Urinary bladder (tissue), 4 donors: ENCODE data around the gene FGF6. TPM values are rescaled to one million over a fixed set of nuclear protein-coding genes. Genes with fewer than 3 reads are reported as not detected.

Experiments used
- DNase-seq: peaks from one replicate; pipeline ENCODE4 v3.0.0-alpha.2; 2015; ENCODE audit errors: extremely low spot score
- H3K27ac ChIP-seq: one replicate; pipeline ENCODE4 v1.5.1; 2013; ENCODE audit warnings: low read depth, mild to moderate bottlenecking, moderate library complexity
- H3K36me3 ChIP-seq: one replicate; pipeline ENCODE4 v1.6.1; 2013; ENCODE audit warnings: mild to moderate bottlenecking, moderate library complexity; ENCODE audit not compliant: insufficient read depth
- H3K4me1 ChIP-seq: one replicate; pipeline ENCODE4 v1.6.1; 2013; ENCODE audit warnings: mild to moderate bottlenecking, moderate library complexity; ENCODE audit not compliant: insufficient read depth
- H3K4me3 ChIP-seq: one replicate; pipeline ENCODE4 v1.5.1; 2013; ENCODE audit warnings: low read depth, low read length
- WGBS: extraction: QIAGEN DNeasy Blood & Tissue Kit; methylation state at CpG from one replicate; pipeline ENCODE4 v1.1.7; 2013; 5-methylcytosine and 5-hydroxymethylcytosine counted together
- polyA plus RNA-seq: library from polyadenylated mRNA; stranded (reverse); fragments of 200-250 nt; gene quantifications from one replicate; pipeline ENCODE4 v1.2.3, GENCODE V29; 2013
- total RNA-seq: library from RNA; depleted of rRNA; stranded (reverse); fragments of >200 nt; gene quantifications from one replicate; pipeline ENCODE4 v1.2.3, GENCODE V29; 2014
- donor health status: healthy with polysubstance abuse.
- donor health status: healthy.

Gene FGF6
- total and polyA plus RNA-seq, 2 donors, result 0.16 to 0.74 TPM

DNA sequence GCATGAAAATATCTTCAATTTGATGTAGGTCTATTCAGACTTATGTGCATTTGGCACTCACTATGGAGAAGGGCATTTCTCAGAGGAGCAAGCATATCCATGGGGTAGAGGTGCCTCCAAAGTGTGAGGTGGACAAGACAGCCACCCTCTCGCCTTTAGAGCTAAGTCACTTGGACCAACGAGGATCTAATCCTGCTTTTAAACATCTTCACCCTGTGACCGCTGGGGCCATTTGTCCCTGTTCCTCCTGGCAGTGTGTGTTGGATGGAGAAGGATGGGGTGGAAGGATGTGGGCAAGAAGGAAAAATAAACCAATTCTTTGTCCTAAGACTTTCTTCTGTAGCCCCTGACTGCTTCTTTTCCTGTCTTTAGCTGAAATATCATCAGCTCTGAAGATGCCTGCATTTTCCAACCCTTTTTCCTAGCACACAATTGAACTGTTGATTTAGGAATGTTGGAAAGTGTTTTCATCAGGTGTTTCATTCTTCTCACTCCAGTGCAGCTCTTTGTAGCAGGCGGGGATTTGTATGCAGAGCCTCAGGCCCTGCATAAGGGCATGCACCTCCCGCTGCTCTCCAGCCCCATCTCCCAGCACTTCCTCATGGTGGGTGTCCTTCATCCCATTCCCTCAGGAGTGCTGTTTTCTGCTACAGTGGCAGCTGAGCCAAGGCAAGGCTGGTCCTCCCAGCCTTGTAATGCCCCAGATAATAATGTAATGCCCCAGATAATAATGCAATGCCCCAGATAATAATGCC is 5.3 kb downstream of the FGF6 start:
- H3K4me3 ChIP-seq, result no peak overlapping the region
- no peaks in the 10 kb centered on the region for H3K4me1 ChIP-seq
- WGBS, result 82% methylated on average over 5 of the region's 5 CpGs
- no peaks in the 10 kb centered on the region for H3K36me3 ChIP-seq
- H3K27ac ChIP-seq, result no peak overlapping the region
- no peak for DNase-seq

DNA sequence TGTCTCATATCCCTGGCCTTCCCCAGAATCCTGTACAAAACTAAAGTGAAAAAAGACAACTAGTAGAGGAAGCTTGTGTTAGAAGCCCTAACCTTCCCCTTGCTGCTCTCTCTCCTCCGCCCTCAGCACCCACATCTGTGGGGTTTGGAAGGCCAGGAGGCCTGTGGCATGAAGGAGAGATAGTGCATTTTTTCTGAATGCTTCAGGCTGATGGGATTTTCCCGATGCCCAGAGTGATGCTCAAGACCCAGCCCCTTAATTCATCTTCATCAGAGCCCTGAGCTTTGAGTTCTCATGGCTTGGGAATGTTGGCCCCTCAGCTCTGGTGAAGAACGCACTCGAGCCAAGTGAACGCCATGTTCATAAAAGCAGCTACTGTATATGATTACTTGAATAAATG is 5.9 kb downstream of the FGF6 start:
- H3K27ac ChIP-seq, result no peak overlapping the region
- H3K36me3 ChIP-seq, result no peaks in the 10 kb centered on the region
- H3K4me1 ChIP-seq, result no peaks in the 10 kb centered on the region
- 70% methylated on average over 5 of the region's 5 CpGs for WGBS
- no peak for DNase-seq
- H3K4me3 ChIP-seq, result no peak overlapping the region

DNA sequence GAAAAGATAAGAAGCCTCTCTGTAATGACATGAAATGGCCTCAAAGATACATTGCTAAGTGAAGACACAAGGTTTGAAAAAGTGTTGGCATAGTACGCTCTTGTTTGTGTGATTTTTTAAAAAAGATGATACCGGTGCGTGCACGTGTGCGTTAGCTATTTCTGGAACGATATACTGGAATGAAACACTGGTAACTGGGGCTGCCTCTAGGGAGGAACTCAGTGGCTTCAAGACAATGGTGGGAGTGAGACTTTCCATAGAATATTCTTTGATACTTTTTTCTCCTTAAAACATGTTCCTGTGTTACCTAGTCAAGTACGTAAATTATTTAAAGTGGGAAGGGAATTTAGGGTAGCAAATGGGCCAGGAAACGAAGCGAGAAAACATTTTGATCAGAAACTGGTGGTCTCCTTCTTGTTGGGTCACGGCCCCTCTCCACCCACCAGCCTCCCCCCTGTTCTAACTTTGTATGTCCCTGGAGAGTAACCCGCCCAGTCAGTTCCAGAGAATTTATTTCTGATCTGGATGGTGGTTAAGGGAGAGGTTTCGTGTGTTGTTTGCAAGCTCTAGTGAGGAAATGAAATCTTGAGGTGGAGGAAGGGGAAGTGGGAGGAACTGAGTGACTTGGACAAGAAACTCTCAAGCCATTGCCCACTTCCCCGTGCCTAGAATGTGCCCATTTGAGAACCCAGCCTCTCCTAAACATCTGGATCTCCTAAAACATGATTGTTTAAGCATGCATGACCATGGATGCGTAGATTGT is 6.6 kb downstream of the FGF6 start:
- DNase-seq, result no peak
- H3K4me3 ChIP-seq, result no peak overlapping the region
- WGBS, result 81% methylated on average over 14 of the region's 14 CpGs
- H3K36me3 ChIP-seq, result no peaks in the 10 kb centered on the region
- H3K4me1 ChIP-seq, result no peaks in the 10 kb centered on the region
- no peak overlapping the region for H3K27ac ChIP-seq

DNA sequence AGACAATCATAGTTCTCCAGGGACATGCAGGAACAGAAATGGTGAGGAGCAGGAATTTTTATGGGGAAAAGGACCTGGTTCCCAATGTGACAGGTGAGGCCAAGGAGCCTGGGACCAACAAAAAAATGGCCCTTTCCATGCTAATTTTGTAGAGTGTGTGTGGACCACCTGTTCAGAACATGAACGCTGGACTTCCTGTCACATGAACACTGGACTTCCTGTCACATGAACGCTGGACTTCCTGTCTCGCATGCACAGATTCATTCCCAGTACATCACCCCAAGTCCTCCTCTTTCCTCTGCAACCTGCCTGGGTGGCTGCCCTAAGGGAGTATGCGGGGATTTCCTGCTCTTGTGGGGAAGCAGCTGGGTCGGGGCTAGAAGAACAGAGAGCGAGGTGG is 10.1 kb downstream of the FGF6 start:
- Histone ChIP-seq H3K4me1 (no peaks in the 10 kb centered on the region), H3K4me3 (no peak overlapping the region), H3K36me3 (no peaks in the 10 kb centered on the region), H3K27ac (no peak overlapping the region)
- WGBS, result 85% methylated on average over 6 of the region's 6 CpGs
- DNase-seq, result no peak

DNA sequence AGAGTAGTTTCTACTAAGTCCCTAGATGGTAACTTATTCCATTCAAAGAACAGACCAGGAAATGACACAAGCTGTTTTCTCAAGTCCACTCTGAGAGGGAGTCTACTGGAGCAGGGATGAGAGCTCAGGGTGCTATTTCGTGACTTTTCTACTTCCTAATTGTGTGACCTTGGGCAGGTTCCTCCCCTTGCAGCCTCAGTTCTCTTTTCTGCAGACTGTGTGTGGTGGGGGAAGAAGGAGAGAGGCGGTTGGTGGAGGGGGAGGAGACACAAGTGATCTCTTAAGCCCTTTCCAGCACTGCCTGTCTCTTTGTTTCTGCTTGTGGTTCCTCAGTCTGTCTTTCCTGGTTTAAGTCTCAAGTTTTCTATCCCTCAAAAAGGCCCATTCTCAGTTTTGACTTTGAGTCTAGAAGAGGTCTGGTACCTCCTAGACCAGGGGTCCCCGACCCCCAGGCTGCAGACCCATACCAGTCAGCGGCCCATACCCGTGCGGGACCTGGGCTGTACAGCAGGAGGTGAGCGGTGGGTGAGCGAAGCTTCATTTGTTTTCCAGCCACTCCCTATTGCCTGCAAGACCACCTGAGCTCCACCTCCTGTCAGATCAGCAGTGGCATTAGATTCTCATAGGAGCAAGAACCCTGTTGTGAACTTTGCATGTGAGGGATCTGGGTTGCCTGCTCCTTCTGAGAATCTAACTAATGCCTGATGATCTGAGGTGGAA is 10.7 kb downstream of the FGF6 start:
- no peak overlapping the region for H3K4me3 ChIP-seq
- WGBS, result 90% methylated on average over 8 of the region's 8 CpGs
- no peaks in the 10 kb centered on the region for H3K36me3 ChIP-seq
- H3K4me1 ChIP-seq, result no peaks in the 10 kb centered on the region
- DNase-seq, result no peak
- H3K27ac ChIP-seq, result no peak overlapping the region

DNA sequence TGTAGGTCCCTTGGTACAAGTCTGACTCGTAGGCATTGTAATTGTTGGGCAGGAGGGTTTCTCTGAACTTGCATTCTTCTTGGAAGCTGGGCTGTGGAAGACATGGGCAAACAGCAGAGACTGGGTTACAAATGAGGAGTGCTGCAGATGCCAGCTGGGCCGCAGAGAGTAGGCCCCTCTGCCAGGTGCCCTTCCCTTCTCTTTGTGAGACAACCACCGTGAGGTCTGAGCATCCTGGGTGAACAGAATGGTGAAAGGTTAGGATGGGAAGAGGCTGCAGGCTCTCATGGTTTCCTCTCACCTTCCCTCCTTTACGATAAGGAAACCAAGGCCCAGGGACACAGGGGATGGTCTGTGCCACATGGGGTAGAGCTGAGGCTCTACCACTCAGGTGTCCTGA is 11.3 kb downstream of the FGF6 start:
- no peaks in the 10 kb centered on the region for H3K4me1 ChIP-seq
- no peak overlapping the region for H3K4me3 ChIP-seq
- no peaks in the 10 kb centered on the region for H3K36me3 ChIP-seq
- no peak overlapping the region for H3K27ac ChIP-seq
- WGBS, result 92% methylated on average over 4 of the region's 4 CpGs
- DNase-seq, result no peak

DNA sequence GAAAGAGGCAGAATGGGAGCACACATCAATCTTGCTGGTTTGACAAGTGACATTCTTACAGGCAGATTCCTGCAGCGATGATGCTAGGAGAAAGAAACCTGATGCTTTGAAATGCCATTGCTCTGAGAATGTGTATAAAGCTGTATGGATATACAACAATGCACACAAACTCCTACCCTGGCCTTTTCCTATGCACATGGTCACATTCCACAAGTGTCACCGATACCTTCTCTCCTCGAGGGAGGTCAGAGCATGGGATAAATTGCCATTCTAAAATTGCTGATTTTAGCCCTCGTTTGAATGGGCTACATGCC is 11.9 kb downstream of the FGF6 start:
- H3K4me3 ChIP-seq, result no peak overlapping the region
- no peak overlapping the region for H3K27ac ChIP-seq
- WGBS, result 74% methylated on average over 4 of the region's 4 CpGs
- H3K36me3 ChIP-seq, result no peaks in the 10 kb centered on the region
- DNase-seq, result no peak
- H3K4me1 ChIP-seq, result no peaks in the 10 kb centered on the region

DNA sequence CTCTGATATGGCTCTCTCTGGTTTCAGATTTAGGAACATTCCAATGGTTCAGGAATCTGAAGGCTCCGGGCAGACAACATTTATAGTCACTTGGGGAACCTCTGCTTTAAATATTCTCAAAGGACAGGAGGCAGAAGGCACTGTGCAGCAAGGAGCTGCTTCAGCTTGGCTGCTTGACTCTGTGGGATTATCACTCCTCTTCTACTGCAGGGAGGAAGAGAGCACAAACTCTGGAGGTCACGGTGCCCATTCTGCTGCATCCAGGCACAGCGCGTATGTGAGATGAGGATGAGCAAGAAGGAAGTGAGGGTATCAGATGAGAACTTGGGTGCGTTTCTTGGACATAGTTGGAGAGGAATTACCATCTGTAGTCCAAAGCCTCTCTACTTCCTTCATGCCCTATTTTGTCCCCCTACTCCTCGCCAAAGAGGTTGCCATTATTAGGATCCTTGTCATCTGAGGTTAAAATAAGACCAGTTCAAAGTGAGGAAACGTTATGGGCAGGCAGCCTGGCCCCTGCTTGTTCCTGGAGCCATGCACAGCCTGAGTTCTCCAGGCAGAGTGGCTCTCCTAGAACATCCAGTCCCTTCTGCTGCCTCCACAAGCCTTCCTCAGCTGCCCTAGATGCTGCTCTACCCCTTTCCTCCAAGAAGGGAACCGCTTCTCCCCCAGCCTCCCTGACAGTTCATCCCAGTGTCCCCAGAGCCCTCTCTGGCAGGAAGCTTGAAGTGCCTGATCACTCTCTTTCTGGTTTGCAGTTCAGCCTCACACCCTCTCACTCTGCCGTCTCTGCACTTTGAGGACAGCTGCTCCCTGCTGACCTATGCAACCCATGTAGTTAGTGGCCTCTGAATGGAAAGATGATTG is 12.5 kb downstream of the FGF6 start:
- Histone ChIP-seq H3K27ac (no peak overlapping the region), H3K4me1 (no peaks in the 10 kb centered on the region), H3K4me3 (no peak overlapping the region), H3K36me3 (no peaks in the 10 kb centered on the region)
- WGBS, result 68% methylated on average over 9 of the region's 9 CpGs
- DNase-seq, result no peak

DNA sequence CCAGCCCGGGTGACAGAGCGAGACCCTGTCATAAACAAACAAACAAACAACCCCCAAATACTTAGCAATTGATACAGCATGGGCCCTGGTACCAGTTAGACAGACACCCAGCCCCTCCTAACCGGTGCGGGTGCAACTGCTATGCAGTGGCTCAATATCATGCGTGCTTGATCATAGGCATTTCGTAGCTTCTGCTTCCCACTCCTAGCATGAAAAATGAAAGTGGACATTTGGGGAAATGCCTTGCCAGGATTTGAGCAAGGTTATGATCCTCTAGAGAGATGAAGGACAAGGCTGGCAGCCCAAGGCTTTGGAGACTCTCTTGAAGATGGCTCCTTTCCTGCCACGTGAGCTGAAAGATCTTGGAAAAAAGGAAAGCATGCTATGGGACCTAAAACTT is 13.7 kb downstream of the FGF6 start:
- no peak for DNase-seq
- no peaks in the 10 kb centered on the region for H3K36me3 ChIP-seq
- H3K4me1 ChIP-seq, result no peaks in the 10 kb centered on the region
- no peak overlapping the region for H3K4me3 ChIP-seq
- H3K27ac ChIP-seq, result no peak overlapping the region
- 92% methylated on average over 7 of the region's 7 CpGs for WGBS

DNA sequence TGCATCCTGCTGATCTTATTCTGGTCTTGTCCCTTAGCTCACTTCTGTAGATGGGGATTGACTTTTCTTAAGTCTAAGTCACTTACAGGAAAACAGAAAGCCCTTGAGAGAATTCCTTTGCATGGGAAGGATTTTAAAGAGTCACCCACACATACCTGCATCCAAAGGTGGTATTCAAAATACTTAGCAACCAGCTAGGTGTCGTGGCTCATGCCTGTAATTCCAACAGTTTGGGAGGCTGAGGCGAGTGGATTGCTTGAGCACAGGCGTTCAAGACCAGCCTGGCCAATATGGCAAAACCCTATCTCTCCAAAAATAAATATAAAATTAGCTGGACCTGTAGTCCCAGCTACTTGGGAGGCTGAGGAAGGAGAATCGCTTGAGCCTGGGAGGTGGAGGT is 14.2 kb downstream of the FGF6 start:
- H3K27ac ChIP-seq, result no peak overlapping the region
- H3K4me1 ChIP-seq, result no peaks in the 10 kb centered on the region
- no peak overlapping the region for H3K4me3 ChIP-seq
- WGBS, result 92% methylated on average over 4 of the region's 4 CpGs
- H3K36me3 ChIP-seq, result no peaks in the 10 kb centered on the region
- no peak for DNase-seq

DNA sequence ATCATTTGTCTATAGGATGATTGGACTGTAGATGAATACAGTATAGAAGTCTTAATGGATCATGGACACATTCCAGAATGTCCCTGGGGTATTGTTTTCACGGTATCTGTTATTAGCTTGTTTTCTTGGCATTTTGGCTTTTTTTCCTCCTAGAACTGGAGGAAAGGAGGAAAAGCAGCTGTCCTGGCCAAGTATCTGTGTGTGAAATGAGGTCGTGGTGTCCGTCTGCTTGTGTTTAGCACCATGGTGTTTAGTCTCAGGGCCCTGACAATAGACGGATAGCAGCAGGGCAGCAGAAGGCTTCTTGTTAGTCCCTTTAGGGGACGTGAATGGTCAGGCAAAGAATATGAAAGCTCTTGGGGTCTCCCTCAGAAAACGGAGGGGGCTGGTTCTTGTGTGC is 21.2 kb downstream of the FGF6 start:
- H3K4me1 ChIP-seq, result no peaks in the 10 kb centered on the region
- H3K27ac ChIP-seq, result no peak overlapping the region
- no peak overlapping the region for H3K4me3 ChIP-seq
- WGBS, result 43% methylated on average over 6 of the region's 6 CpGs
- no peak for DNase-seq
- no peaks in the 10 kb centered on the region for H3K36me3 ChIP-seq

DNA sequence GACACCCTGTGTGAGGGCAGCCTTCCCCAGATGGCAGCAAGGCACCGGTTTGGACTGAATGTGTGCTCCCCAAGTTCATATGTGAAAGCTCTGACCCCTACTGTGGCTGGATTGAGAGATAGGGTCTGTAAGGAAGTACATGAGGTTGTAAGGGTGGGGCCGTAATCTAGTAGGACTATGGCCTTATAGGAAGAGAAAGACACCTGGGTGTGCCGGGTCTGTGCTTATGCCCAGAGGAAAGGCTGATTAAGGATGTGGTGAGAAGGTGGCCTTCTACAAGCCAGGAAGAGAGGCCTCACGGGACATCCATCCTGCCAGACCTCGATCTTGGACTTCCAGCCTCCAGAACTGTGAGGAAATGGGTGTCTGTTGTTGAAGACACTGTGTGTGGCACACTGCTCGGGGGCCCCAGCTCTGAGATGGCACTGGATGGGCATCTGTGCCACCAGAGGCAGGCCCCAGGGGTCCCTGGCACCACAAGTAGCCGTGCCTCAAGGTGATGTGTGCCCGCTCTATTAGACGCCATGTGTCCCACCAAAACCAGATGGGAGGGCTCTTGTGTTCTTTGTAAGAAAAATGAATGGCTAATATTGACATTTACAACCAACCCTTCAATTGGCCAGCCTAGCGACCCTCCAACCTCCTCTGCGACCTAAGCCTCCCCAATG is 22.0 kb downstream of the FGF6 start:
- Histone ChIP-seq H3K36me3 (no peaks in the 10 kb centered on the region), H3K27ac (no peak overlapping the region), H3K4me1 (no peaks in the 10 kb centered on the region), H3K4me3 (no peak overlapping the region)
- DNase-seq, result no peak
- 94% methylated on average over 11 of the region's 11 CpGs for WGBS

DNA sequence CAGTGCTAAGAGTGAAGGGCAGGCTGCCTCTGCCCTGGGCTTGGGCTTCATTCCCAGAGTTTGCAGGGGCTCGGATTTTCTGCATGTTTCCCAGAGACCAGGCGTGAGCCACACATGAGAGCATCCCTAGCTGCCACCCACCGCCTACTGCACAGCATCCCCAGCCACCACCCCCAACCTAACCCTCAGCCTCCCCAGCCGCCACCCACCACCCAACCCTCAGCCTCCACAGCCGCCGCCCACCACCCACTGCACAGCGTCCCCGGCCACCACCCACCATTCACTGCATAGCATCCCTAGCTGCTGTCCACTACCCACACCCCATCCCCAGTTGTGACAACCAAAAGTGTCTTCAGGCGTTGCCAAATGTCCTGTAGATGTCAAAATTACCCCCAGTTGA is 22.6 kb downstream of the FGF6 start:
- no peak for DNase-seq
- no peak overlapping the region for H3K27ac ChIP-seq

More for the DNA sequence above, 22.6 kb downstream of the FGF6 start:
- Histone ChIP-seq H3K36me3 (no peaks in the 10 kb centered on the region), H3K4me1 (no peaks in the 10 kb centered on the region), H3K4me3 (no peak overlapping the region)
- 93% methylated on average over 9 of the region's 9 CpGs for WGBS
